HL-60 (cell line): ENCODE data around the gene ABCA6.

Experiments
- DNase-seq, 2 experiments: peaks; one replicate each; pipeline ENCODE4 v3.0.0-alpha.2; 2010 to 2020; ENCODE audit warnings: low read depth in 1 of 2, low spot score in 1 of 2
- H3K27ac ChIP-seq: fragments of 250-450 bp; sonication (Bioruptor Pico); replicated peaks from 2 replicates; pipeline ENCODE4 v1.5.1; 2020; ENCODE audit warnings: mild to moderate bottlenecking, moderate library complexity
- H3K27me3 ChIP-seq: fragments of 250-450 bp; sonication (Bioruptor Pico); 2 replicates; pipeline ENCODE4 v1.5.1; 2021; ENCODE audit warnings: mild to moderate bottlenecking, moderate library complexity; ENCODE audit not compliant: insufficient read depth, poor library complexity, severe bottlenecking
- H3K4me3 ChIP-seq: replicated peaks from 2 replicates; pipeline ENCODE4 v1.5.1; 2011; ENCODE audit warnings: mild to moderate bottlenecking, control low read depth, low read length; ENCODE audit not compliant: insufficient read depth
- GABPA ChIP-seq: IDR thresholded peaks from 2 replicates; pipeline ENCODE4 v1.6.1; 2012; ENCODE audit warnings: low read depth
- POLR2AphosphoS5 ChIP-seq: IDR thresholded peaks from 2 replicates; pipeline ENCODE4 v1.6.1; 2012; ENCODE audit warnings: low read depth
- SPI1 ChIP-seq: IDR thresholded peaks from 2 replicates; pipeline ENCODE4 v1.6.1; 2012; ENCODE audit warnings: low read depth, mild to moderate bottlenecking, borderline replicate concordance
- TF ChIP-seq, protein P1 (sequence below): IDR thresholded peaks from 2 replicates; pipeline ENCODE4 v1.6.1; 2012; ENCODE audit warnings: low read depth; ENCODE audit not compliant: insufficient replicate concordance
- TF ChIP-seq, protein P2 (sequence below): IDR thresholded peaks from one replicate; pipeline ENCODE4 v1.5.1; 2011; ENCODE audit warnings: low read length, control low read depth, inconsistent platforms; ENCODE audit not compliant: insufficient read depth

Gene ABCA6

DNA sequence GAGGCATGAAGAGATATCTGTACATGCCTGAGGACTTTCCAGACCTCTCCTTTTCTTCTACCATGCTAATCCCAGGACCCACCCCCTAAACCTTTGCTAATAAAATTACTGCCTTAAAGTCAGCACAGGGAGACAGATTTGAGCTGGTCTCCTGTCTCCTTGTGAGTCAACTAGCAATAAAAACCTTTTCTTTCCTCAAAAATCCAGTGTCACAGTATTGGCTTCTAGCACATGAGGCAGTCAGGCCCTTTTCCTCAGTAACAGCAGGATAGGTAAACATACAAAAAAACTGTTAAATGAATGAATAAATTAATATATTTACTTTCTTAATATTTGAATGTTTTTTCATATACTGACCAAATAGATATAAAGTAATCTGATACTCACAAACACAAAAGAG is 45.6 kb upstream of the ABCA6 start:
- TF ChIP-seq POLR2AphosphoS5 (no peak), GABPA (no peak), SPI1 (no peak)
- TF ChIP-seq, protein P1, sequence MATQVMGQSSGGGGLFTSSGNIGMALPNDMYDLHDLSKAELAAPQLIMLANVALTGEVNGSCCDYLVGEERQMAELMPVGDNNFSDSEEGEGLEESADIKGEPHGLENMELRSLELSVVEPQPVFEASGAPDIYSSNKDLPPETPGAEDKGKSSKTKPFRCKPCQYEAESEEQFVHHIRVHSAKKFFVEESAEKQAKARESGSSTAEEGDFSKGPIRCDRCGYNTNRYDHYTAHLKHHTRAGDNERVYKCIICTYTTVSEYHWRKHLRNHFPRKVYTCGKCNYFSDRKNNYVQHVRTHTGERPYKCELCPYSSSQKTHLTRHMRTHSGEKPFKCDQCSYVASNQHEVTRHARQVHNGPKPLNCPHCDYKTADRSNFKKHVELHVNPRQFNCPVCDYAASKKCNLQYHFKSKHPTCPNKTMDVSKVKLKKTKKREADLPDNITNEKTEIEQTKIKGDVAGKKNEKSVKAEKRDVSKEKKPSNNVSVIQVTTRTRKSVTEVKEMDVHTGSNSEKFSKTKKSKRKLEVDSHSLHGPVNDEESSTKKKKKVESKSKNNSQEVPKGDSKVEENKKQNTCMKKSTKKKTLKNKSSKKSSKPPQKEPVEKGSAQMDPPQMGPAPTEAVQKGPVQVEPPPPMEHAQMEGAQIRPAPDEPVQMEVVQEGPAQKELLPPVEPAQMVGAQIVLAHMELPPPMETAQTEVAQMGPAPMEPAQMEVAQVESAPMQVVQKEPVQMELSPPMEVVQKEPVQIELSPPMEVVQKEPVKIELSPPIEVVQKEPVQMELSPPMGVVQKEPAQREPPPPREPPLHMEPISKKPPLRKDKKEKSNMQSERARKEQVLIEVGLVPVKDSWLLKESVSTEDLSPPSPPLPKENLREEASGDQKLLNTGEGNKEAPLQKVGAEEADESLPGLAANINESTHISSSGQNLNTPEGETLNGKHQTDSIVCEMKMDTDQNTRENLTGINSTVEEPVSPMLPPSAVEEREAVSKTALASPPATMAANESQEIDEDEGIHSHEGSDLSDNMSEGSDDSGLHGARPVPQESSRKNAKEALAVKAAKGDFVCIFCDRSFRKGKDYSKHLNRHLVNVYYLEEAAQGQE, result no peak
- TF ChIP-seq, protein P2, sequence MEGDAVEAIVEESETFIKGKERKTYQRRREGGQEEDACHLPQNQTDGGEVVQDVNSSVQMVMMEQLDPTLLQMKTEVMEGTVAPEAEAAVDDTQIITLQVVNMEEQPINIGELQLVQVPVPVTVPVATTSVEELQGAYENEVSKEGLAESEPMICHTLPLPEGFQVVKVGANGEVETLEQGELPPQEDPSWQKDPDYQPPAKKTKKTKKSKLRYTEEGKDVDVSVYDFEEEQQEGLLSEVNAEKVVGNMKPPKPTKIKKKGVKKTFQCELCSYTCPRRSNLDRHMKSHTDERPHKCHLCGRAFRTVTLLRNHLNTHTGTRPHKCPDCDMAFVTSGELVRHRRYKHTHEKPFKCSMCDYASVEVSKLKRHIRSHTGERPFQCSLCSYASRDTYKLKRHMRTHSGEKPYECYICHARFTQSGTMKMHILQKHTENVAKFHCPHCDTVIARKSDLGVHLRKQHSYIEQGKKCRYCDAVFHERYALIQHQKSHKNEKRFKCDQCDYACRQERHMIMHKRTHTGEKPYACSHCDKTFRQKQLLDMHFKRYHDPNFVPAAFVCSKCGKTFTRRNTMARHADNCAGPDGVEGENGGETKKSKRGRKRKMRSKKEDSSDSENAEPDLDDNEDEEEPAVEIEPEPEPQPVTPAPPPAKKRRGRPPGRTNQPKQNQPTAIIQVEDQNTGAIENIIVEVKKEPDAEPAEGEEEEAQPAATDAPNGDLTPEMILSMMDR, result no peak
- DNase-seq, result no peak
- Histone ChIP-seq H3K4me3 (no peak overlapping the region), H3K27me3 (no peaks in the 10 kb centered on the region), H3K27ac (no peak overlapping the region)

DNA sequence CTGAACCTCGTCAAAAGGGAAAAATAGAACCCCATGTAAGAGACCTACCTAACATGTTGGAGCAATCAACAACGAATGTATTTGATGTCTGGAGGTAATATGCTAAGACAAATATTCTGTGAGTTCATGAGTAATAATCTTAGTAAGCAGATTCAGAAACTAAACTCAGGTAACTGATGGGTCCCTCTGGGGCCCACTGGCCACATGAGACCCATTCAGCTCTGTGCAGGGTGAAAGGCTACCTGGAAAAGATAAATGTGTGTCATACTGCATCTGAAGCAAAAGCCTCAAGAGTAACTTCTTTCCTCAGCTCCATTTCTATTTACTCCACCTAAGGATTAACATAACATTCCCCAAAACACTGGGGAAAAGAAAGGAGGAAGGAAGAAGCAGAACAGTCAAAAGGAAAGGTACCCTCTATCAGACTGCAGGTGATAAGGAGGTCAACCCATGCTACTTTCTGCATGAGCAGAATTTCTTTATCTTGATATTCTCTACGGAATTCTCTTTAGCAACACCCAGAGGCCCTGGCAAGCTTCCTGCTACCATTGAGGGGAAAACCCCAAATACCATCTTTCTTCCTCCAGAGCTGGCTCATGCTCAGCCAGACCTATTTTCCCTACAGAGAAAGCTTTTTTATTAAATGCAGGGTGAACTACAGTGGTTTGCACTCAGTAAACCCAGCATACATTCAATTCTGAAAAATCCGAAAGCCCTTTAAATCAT is 37.7 kb upstream of the ABCA6 start:
- Histone ChIP-seq H3K27me3 (no peaks in the 10 kb centered on the region), H3K27ac (no peak overlapping the region), H3K4me3 (no peak overlapping the region)
- TF ChIP-seq SPI1, result no peak
- TF ChIP-seq, protein P2, result no peak
- TF ChIP-seq POLR2AphosphoS5, result no peak
- no peak for TF ChIP-seq GABPA
- TF ChIP-seq, protein P1, result no peak
- no peak for DNase-seq

GRCh38 chr17:69176457-69176795 is 34.7 kb upstream of the ABCA6 start:
- Histone ChIP-seq H3K27me3 (no peaks in the 10 kb centered on the region), H3K27ac (peak overlapping the region; percentile 54), H3K4me3 (no peak overlapping the region)
- TF ChIP-seq GABPA (no peak), POLR2AphosphoS5 (no peak), SPI1 (no peak)
- TF ChIP-seq, protein P2, result no peak
- TF ChIP-seq, protein P1, result no peak
- no peak for DNase-seq
